Measurements from ENCODE around the gene TTLL3. TPM values are rescaled to one million over a fixed set of nuclear protein-coding genes. Genes with fewer than 3 reads are reported as not detected.

Gene TTLL3
- total RNA-seq, 2 donors from 2014 or later, result 40.7 to 69.0 TPM

GRCh38 chr3:9806137-9806536 is 3.9 kb upstream of the TTLL3 start:
- Histone ChIP-seq H3K36me3 (peaks cover 0 to 7% of the 10 kb centered on the region in 2 donors), H3K27ac (no peak overlapping the region), H3K9me3 (no peaks in the 10 kb centered on the region), H3K4me3 (no peak overlapping the region), H3K4me1 (replicated peaks) (no peaks in the 10 kb centered on the region), H3K27me3 (replicated peaks; ENCODE audit: insufficient read depth) (no peaks in the 10 kb centered on the region)
- no peak for TF ChIP-seq CTCF (IDR thresholded peaks at IDR 0.05)
- TF ChIP-seq POLR2AphosphoS5 (IDR thresholded peaks at IDR 0.05), result no peak
- TF ChIP-seq POLR2A (IDR thresholded peaks at IDR 0.05), result no peak
- intact Hi-C loops (cut with DNase I), result no loop called here
- 80% methylated on average over 12 of the region's 12 CpGs for WGBS
- no peak for DNase-seq (ENCODE audit: low spot score)

- WGBS, result 93% methylated on average over 7 of the region's 7 CpGs
- no peaks in the 10 kb centered on the region for H3K36me3 ChIP-seq
- H3K27ac ChIP-seq, result no peak overlapping the region
- TF ChIP-seq CTCF (IDR thresholded peaks at IDR 0.05) (no peak), POLR2A (IDR thresholded peaks at IDR 0.05) (no peak), POLR2AphosphoS5 (IDR thresholded peaks at IDR 0.05) (no peak)
- intact Hi-C loops (cut with DNase I), result no loop called here
- no peaks in the 10 kb centered on the region for H3K9me3 ChIP-seq
- H3K4me1 ChIP-seq (replicated peaks), result no peaks in the 10 kb centered on the region
- H3K27me3 ChIP-seq (replicated peaks; ENCODE audit: insufficient read depth), result no peaks in the 10 kb centered on the region
- no peak overlapping the region for H3K4me3 ChIP-seq
- no peak for DNase-seq (ENCODE audit: low spot score)
Observed at GRCh38 chr3:9806688-9807589, 3.1 kb upstream of the TTLL3 start.

GRCh38 chr3:9807981-9808344 is 2.1 kb upstream of the TTLL3 start:
- 95% methylated on average over 2 of the region's 2 CpGs for WGBS
- H3K27me3 ChIP-seq (replicated peaks; ENCODE audit: insufficient read depth), result no peaks in the 10 kb centered on the region
- H3K36me3 ChIP-seq, result no peaks in the 10 kb centered on the region
- intact Hi-C loops (cut with DNase I), result no loop called here
- TF ChIP-seq POLR2AphosphoS5 (IDR thresholded peaks at IDR 0.05), result no peak
- TF ChIP-seq POLR2A (IDR thresholded peaks at IDR 0.05), result no peak
- TF ChIP-seq CTCF (IDR thresholded peaks at IDR 0.05), result no peak
- DNase-seq (ENCODE audit: low spot score), result no peak
- no peaks in the 10 kb centered on the region for H3K9me3 ChIP-seq
- H3K27ac ChIP-seq, result no peak overlapping the region
- no peaks in the 10 kb centered on the region for H3K4me1 ChIP-seq (replicated peaks)
- no peak overlapping the region for H3K4me3 ChIP-seq

GRCh38 chr3:9808345-9809037 is 1.6 kb upstream of the TTLL3 start:
- intact Hi-C loops (cut with DNase I), result no loop called here
- WGBS, result 71% methylated on average over 7 of the region's 7 CpGs
- no peak for DNase-seq (ENCODE audit: low spot score)
- no peaks in the 10 kb centered on the region for H3K9me3 ChIP-seq
- peak overlapping the region; percentile 91 to 98 for H3K27ac ChIP-seq
- TF ChIP-seq POLR2AphosphoS5 (IDR thresholded peaks at IDR 0.05) (no peak), POLR2A (IDR thresholded peaks at IDR 0.05) (no peak), CTCF (IDR thresholded peaks at IDR 0.05) (no peak)
- H3K27me3 ChIP-seq (replicated peaks; ENCODE audit: insufficient read depth), result no peaks in the 10 kb centered on the region
- no peaks in the 10 kb centered on the region for H3K4me1 ChIP-seq (replicated peaks)
- H3K4me3 ChIP-seq, result no peak overlapping the region
- H3K36me3 ChIP-seq, result no peaks in the 10 kb centered on the region
